Suprapubic skin (tissue), 4 donors: ENCODE results near the gene PCSK5. TPM values are rescaled to one million over a fixed set of nuclear protein-coding genes. Genes with fewer than 3 reads are reported as not detected.

Experiments used
- DNase-seq, 2 donors: peaks; one replicate each; pipeline ENCODE4 v3.0.0-alpha.2; 2019; ENCODE audit warnings: low spot score in 2 of 2
- H3K27ac ChIP-seq: fragments of 200-600 bp; sonication (generic); one replicate; pipeline ENCODE4 v1.5.1; 2019
- H3K27me3 ChIP-seq: fragments of 200-600 bp; sonication (generic); one replicate; pipeline ENCODE4 v1.5.1; 2019
- H3K36me3 ChIP-seq: fragments of 200-600 bp; sonication (generic); one replicate; pipeline ENCODE4 v1.5.1; 2019
- H3K4me1 ChIP-seq: fragments of 200-600 bp; sonication (generic); one replicate; pipeline ENCODE4 v1.5.1; 2019
- H3K4me3 ChIP-seq: fragments of 200-600 bp; sonication (generic); one replicate; pipeline ENCODE4 v1.5.1; 2019; ENCODE audit warnings: mild to moderate bottlenecking
- H3K9me3 ChIP-seq: fragments of 200-600 bp; sonication (generic); one replicate; pipeline ENCODE4 v1.5.1; 2019
- EP300 ChIP-seq: sonication (generic); formaldehyde crosslinking; IDR thresholded peaks from one replicate; pipeline ENCODE4 v1.6.1; 2017; ENCODE audit warnings: antibody characterized with exemption
- POLR2A ChIP-seq, 2 donors: fragments of 450-650 bp; IDR thresholded peaks; one replicate each; pipeline ENCODE4 v1.6.1; 2017; ENCODE audit warnings: antibody characterized with exemption in 2 of 2, mild to moderate bottlenecking in 2 of 2, moderate library complexity in 2 of 2
- POLR2AphosphoS5 ChIP-seq, 3 donors: sonication (generic); formaldehyde crosslinking; IDR thresholded peaks; one replicate each; pipeline ENCODE4 v1.6.1; 2017; ENCODE audit warnings: antibody characterized with exemption in 3 of 3
- WGBS: methylation state at CpG from one replicate; pipeline ENCODE4 v1.1.5; 2018; 5-methylcytosine and 5-hydroxymethylcytosine counted together
- total RNA-seq, 4 donors: library from RNA; depleted of rRNA; stranded (reverse); fragments of >200 nt; gene quantifications; one replicate each; pipeline ENCODE4 v1.1.0, GENCODE V29; 2016
- TF ChIP-seq, protein P1 (sequence below), 2 donors: fragments of 200-600 bp in 1 of 2; fragments of 450-650 bp in 1 of 2; sonication (generic) in 1 of 2; IDR thresholded peaks; one replicate each; pipeline ENCODE4 v1.5.1; 2016 to 2019; ENCODE audit warnings: antibody characterized with exemption in 2 of 2, mild to moderate bottlenecking in 1 of 2, moderate library complexity in 1 of 2

Gene PCSK5
- total RNA-seq, 4 donors from 2014 or later, result 5.2 to 10.8 (median 7.3) TPM

DNA sequence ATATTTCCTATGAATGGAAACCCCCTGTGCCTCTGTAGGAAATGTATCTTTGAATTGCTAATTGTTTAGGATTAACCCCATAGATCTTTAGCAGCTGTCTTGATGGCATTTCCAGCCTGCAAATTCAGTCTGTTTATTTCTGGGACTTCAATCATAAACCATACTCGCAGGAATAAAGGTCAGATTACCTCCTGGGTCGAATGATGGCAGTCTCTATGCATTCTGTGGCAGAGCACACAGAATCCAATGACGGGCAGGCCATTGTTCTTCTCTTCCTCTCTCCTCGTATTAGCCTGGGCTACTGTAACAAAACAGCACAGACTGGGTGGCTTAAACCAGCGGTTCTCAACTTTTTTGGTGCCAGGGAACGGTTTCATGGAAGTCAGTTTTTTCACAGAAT lies 199.9 kb downstream of the PCSK5 start:
- H3K36me3 ChIP-seq, result no peaks in the 10 kb centered on the region
- no peak overlapping the region for H3K27ac ChIP-seq
- no peak overlapping the region for H3K4me3 ChIP-seq
- TF ChIP-seq EP300, result no peak
- no peak for TF ChIP-seq POLR2A (IDR thresholded peaks at IDR 0.05)
- TF ChIP-seq, protein P1, sequence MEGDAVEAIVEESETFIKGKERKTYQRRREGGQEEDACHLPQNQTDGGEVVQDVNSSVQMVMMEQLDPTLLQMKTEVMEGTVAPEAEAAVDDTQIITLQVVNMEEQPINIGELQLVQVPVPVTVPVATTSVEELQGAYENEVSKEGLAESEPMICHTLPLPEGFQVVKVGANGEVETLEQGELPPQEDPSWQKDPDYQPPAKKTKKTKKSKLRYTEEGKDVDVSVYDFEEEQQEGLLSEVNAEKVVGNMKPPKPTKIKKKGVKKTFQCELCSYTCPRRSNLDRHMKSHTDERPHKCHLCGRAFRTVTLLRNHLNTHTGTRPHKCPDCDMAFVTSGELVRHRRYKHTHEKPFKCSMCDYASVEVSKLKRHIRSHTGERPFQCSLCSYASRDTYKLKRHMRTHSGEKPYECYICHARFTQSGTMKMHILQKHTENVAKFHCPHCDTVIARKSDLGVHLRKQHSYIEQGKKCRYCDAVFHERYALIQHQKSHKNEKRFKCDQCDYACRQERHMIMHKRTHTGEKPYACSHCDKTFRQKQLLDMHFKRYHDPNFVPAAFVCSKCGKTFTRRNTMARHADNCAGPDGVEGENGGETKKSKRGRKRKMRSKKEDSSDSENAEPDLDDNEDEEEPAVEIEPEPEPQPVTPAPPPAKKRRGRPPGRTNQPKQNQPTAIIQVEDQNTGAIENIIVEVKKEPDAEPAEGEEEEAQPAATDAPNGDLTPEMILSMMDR (IDR thresholded peaks at IDR 0.05), result no peak
- H3K4me1 ChIP-seq, result no peaks in the 10 kb centered on the region
- WGBS, result 84% methylated on average over 6 of the region's 6 CpGs
- H3K27me3 ChIP-seq, result no peaks in the 10 kb centered on the region
- H3K9me3 ChIP-seq, result no peaks in the 10 kb centered on the region
- DNase-seq, result no peak

DNA sequence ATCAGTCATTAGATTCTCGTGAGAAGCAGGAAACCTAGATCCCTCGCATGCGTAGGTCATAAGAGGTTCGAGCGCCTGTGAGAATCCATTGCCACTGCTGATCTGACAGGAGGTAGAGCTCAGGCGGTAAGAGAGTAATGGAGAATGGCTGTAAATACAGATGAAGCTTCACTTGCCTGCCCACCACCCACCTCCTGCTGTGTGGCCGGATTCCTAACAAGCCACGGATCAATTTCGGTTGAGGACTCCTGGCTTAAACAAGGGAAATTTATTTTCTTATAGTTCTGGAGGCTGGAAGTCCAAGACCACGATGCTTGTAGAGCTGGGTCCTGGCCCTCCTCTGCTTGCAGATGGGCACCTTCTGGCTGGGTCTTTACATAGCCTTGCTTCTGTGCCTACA lies 200.4 kb downstream of the PCSK5 start:
- TF ChIP-seq POLR2AphosphoS5 (IDR thresholded peaks at IDR 0.05), result no peak
- TF ChIP-seq, protein P1 (IDR thresholded peaks at IDR 0.05), result no peak
- no peak for TF ChIP-seq POLR2A (IDR thresholded peaks at IDR 0.05)
- no peak for TF ChIP-seq EP300
- Histone ChIP-seq H3K9me3 (no peaks in the 10 kb centered on the region), H3K4me3 (no peak overlapping the region), H3K27ac (no peak overlapping the region), H3K4me1 (no peaks in the 10 kb centered on the region), H3K27me3 (no peaks in the 10 kb centered on the region), H3K36me3 (no peaks in the 10 kb centered on the region)
- WGBS, result 93% methylated on average over 10 of the region's 10 CpGs
- DNase-seq, result no peak

DNA sequence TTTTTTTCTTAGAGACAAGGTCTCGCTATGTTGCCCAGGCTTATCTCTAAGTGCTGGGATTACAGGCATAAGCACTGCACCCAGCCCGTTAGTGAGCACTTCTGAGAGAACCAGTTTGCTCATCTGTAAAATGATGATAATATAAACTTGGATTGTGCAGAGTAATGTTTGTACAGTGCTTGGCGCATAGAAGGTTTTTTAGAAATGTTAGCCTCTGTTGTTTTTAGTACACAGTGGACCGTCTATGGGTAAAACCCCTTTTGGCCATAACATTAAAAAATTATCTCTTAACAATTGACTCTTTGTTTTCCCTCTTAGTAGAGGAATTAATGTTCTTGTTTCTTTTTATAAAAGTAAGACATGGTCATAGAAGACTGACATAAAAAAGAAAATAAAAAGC lies 202.1 kb downstream of the PCSK5 start:
- H3K4me1 ChIP-seq, result peaks cover under 1% of the 10 kb centered on the region
- no peak for DNase-seq
- no peak for TF ChIP-seq EP300
- TF ChIP-seq POLR2AphosphoS5 (IDR thresholded peaks at IDR 0.05), result no peak
- TF ChIP-seq, protein P1 (IDR thresholded peaks at IDR 0.05), result no peak
- TF ChIP-seq POLR2A (IDR thresholded peaks at IDR 0.05), result no peak
- H3K27me3 ChIP-seq, result no peaks in the 10 kb centered on the region
- H3K9me3 ChIP-seq, result no peaks in the 10 kb centered on the region
- whole genome bisulfite sequencing, result 67% methylated on average over 4 of the region's 4 CpGs
- H3K36me3 ChIP-seq, result no peaks in the 10 kb centered on the region
- no peak overlapping the region for H3K4me3 ChIP-seq
- H3K27ac ChIP-seq, result no peak overlapping the region

DNA sequence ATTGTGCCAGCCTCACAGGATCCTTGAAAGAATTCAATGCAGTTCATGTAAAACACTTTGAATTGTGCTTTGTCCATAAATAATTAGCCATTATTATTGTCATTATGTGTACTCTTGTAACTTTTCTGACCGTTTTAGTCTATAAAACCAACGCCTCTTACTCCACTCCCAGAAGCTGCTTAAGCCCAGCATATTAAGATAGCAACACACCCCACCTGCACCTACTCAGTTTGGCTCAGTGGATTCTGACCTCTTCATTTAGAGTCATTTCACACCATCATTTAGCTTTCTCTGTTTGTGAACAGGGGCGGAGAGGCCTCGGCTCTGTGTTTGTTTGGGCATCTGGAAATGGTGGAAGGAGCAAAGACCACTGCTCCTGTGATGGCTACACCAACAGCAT lies 205.1 kb downstream of the PCSK5 start:
- H3K4me1 ChIP-seq, result peaks cover 6% of the 10 kb centered on the region
- peaks cover 3% of the 10 kb centered on the region for H3K36me3 ChIP-seq
- DNase-seq, result no peak
- no peaks in the 10 kb centered on the region for H3K27me3 ChIP-seq
- H3K4me3 ChIP-seq, result no peak overlapping the region
- WGBS, result 92% methylated on average over 4 of the region's 4 CpGs
- no peak overlapping the region for H3K27ac ChIP-seq
- H3K9me3 ChIP-seq, result no peaks in the 10 kb centered on the region
- TF ChIP-seq POLR2AphosphoS5 (IDR thresholded peaks at IDR 0.05), result no peak
- TF ChIP-seq, protein P1 (IDR thresholded peaks at IDR 0.05), result no peak
- no peak for TF ChIP-seq EP300
- no peak for TF ChIP-seq POLR2A (IDR thresholded peaks at IDR 0.05)

DNA sequence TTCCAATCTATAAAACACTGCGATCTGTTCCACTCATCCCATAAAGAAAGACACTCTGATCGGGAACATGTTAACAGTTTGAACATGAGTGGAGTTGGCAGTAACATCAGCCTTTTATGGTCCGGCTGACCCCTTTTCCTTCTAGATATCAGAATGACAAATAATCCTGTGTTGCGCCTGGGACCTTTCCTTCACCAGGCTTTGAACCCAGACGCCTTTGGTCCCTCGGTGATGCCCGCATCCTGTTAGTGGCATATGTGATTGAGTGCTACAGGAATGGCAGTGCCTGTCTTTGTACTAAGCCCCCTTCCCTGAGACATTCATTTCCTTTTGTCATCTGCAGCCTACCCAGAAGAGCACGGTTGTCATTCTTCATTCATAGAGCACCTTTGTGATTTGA lies 209.0 kb downstream of the PCSK5 start:
- Histone ChIP-seq H3K4me1 (peaks cover 6% of the 10 kb centered on the region), H3K36me3 (peaks cover 3% of the 10 kb centered on the region), H3K4me3 (no peak overlapping the region), H3K27me3 (no peaks in the 10 kb centered on the region), H3K27ac (no peak overlapping the region), H3K9me3 (no peaks in the 10 kb centered on the region)
- TF ChIP-seq EP300, result no peak
- no peak for TF ChIP-seq POLR2AphosphoS5 (IDR thresholded peaks at IDR 0.05)
- DNase-seq, result no peak
- WGBS, result 87% methylated on average over 8 of the region's 8 CpGs

DNA sequence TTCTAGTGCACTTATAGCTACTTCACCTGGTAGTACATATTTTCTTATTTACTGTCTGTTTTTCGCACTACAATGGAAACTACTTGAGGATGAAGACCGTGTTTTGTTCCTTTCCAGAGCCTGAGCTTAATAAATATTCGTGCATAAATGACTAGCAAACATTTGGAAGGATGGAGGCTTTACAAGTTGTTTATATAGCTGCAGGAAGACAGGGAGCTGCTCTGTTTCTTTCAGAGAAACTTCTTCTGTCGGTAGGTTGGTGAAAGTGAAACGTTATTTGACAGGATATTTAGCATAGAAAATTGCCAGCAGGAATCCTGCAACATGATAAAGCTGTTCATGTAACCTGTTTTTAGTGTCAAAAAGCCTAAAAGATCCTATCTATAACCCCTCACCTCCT lies 210.6 kb downstream of the PCSK5 start:
- Histone ChIP-seq H3K27ac (no peak overlapping the region), H3K9me3 (no peaks in the 10 kb centered on the region), H3K4me3 (no peak overlapping the region), H3K4me1 (peaks cover 6% of the 10 kb centered on the region), H3K27me3 (no peaks in the 10 kb centered on the region), H3K36me3 (peaks cover 3% of the 10 kb centered on the region)
- TF ChIP-seq POLR2AphosphoS5 (IDR thresholded peaks at IDR 0.05) (no peak), POLR2A (IDR thresholded peaks at IDR 0.05) (no peak), EP300 (no peak)
- TF ChIP-seq, protein P1 (IDR thresholded peaks at IDR 0.05), result no peak
- DNase-seq, result no peak
- 66% methylated on average over 5 of the region's 5 CpGs for WGBS
